Measurements from ENCODE around the gene C1QTNF6.

GRCh38 chr22:37135023-37135422 is 53.0 kb downstream of the C1QTNF6 start:
- TF ChIP-seq POLR2A (IDR thresholded peaks at IDR 0.05; ENCODE audit: low read depth, low read length): no peak
- TF ChIP-seq TAF1 (IDR thresholded peaks at IDR 0.05; ENCODE audit: low read depth, low read length): no peak
- TF ChIP-seq POLR2AphosphoS5 (IDR thresholded peaks at IDR 0.05; ENCODE audit: low read depth, low read length): no peak
- no peak for TF ChIP-seq SPI1 (IDR thresholded peaks at IDR 0.05; ENCODE audit: low read depth, low read length)
- no peak for TF ChIP-seq PAX5 (IDR thresholded peaks at IDR 0.05; ENCODE audit: insufficient read depth, low read length, severe bottlenecking)
